CD4-positive, alpha-beta T cell treated with Interleukin-17A for 4 hours (primary cell): ENCODE measurements around the gene NEURL1B.

ENCODE experiments used
- DNase-seq: peaks from one replicate; pipeline ENCODE4 v3.0.0-alpha.2; 2020; ENCODE audit warnings: mixed read lengths

The NEURL1B gene

GRCh38 chr5:172739375-172739774, 98.3 kb downstream of the NEURL1B start:
- no peak for DNase-seq

- no peak for DNase-seq
These were observed 99.6 kb downstream of the NEURL1B start for GRCh38 chr5:172740428-172741205.
